Activated CD8-positive, alpha-beta memory T cell treated with anti-CD3 and anti-CD28 coated beads, Interleukin-2, amount 50 U/mL, for 24 hours (primary cell): ENCODE results near the gene COPE.

Experiments used
- DNase-seq: peaks from one replicate; pipeline ENCODE4 v3.0.0-alpha.2; 2020; ENCODE audit errors: extremely low read depth

Gene COPE

DNA sequence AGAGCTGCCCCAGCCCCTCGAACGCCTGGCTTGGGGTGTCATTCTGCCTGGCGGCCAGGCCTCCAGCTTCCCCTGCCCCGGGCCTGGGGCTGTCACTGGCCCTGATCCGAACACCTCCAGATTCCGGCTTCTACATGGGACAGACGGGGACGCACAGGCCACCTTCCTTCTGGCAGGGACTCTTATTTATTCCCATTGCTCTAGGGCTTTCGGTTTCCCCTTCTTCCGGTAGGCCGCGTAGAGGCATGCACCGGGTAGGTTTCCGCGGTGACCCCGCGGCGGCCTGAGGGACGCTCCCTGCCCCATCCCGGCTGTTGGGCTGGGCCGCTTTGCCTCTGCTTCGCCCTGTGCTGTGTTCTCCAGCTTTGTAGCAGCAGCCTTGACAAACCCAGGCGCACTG is 51.4 kb downstream of the COPE start:
- DNase-seq, result no peak

GRCh38 chr19:18867199-18867598 is 52.0 kb downstream of the COPE start:
- no peak for DNase-seq

GRCh38 chr19:18866800-18867123 is 52.4 kb downstream of the COPE start:
- DNase-seq, result no peak

GRCh38 chr19:18865973-18866799 is 53.0 kb downstream of the COPE start:
- DNase-seq, result no peak

DNA sequence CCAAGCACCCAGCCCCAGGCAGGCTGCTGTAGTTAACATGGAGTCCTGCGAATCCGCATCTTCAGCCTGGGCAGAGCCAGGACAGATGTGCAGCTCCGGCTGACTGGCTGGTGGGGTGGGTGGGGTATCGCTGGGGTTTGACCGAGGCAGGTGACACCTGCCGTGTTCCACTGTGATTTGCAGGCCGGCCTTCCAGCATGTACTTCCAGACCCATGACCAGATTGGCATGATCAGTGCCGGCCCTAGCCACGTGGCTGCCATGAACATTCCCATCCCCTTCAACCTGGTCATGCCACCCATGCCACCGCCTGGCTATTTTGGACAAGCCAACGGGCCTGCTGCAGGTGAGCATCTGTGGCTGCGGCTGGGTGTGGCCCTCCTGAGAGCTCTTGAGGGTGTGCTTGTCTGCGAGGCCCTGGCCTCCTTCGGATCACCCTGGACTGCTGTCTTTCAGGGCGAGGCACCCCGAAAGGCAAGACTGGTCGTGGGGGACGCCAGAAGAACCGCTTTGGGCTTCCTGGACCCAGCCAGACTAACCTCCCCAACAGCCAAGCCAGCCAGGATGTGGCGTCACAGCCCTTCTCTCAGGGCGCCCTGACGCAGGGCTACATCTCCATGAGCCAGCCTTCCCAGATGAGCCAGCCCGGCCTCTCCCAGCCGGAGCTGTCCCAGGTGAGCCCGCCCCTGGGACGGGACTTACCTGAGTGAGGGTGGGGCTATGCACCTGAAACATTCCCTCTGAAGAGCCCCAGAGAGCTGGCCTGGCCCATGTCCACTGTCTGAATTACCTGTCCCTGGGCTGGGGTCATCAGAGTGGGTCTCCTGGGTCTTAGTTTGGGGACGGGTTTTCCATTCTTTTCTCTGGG is 53.8 kb downstream of the COPE start:
- no peak for DNase-seq

DNA sequence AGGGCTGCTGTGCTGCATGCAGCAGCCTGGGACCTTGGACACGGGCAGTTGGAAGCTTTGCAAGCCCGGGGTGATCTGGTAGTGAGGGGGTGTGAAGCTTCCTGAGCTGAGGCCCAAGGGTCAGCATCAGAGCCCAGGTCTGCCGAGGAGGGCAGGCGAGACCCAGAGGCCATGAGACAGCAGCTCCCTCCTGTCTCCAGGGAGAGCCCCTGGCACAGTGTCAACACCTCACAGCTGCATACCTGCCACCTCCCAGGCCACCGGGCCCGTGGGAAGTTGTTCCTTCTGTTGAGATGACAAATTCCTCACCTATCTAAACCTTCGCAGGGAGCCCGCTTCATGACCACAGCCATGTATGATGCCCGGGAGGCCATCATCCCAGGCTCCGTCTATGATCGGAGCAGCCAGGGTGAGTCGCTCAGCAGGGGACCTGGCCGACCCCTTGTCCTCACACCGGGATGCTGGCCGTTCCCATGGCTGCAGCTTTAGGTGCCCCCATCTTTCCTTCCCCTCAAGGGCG is 55.3 kb downstream of the COPE start:
- DNase-seq, result no peak

GRCh38 chr19:18862976-18863842 is 56.0 kb downstream of the COPE start:
- no peak for DNase-seq

DNA sequence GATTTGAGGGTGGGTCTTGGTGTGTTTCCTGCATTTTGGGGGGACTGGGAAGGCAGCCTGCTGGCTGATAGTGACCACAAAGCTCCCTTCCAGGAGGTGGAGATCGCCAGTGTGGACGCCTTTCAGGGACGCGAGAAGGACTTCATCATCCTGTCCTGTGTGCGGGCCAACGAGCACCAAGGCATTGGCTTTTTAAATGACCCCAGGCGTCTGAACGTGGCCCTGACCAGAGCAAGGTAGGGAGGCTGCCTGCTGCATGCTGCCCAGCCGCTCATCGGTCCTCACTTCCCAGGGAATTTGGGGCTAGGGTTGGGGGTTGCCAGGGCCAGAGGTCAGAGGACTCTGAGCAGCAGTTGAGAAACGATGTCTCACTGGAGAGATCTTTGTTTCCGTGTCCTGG is 57.3 kb downstream of the COPE start:
- no peak for DNase-seq

DNA sequence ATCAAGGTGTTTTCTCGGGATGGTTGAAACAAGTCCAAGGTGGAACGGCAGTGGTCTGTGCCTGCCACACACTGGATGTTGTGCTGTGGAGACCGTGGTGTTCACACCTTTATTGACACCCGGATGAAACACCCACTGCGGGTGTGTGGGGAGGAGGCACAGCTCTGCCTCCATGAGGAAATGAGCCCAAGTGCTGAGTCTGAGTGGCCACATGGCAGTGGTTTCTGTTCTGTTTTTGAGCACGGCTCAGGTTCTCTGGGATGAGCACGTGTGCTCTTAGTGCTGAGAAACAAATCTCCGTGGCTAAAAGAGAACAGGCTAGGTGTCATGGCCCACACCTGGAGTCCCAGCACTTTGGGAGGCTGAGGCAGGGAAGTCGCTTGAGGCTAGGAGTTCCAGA is 58.0 kb downstream of the COPE start:
- no peak for DNase-seq

DNA sequence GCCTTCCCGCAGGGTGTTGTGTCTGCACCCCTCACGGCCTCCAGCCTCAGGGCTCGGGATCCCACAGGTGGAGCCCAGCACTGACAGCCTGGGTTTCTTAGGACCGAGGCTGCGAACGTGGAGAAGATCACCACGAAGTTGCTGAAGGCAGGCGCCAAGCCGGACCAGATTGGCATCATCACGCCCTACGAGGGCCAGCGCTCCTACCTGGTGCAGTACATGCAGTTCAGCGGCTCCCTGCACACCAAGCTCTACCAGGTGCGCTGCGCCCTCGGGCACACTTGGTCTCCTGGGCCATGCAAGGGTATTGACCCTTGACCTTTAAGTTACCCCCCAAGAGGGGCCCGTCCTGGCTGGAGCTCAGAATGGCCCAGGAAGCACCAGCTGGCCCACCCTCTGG is 58.5 kb downstream of the COPE start:
- DNase-seq, result no peak

GRCh38 chr19:18860302-18860700 is 58.9 kb downstream of the COPE start:
- DNase-seq, result no peak

DNA sequence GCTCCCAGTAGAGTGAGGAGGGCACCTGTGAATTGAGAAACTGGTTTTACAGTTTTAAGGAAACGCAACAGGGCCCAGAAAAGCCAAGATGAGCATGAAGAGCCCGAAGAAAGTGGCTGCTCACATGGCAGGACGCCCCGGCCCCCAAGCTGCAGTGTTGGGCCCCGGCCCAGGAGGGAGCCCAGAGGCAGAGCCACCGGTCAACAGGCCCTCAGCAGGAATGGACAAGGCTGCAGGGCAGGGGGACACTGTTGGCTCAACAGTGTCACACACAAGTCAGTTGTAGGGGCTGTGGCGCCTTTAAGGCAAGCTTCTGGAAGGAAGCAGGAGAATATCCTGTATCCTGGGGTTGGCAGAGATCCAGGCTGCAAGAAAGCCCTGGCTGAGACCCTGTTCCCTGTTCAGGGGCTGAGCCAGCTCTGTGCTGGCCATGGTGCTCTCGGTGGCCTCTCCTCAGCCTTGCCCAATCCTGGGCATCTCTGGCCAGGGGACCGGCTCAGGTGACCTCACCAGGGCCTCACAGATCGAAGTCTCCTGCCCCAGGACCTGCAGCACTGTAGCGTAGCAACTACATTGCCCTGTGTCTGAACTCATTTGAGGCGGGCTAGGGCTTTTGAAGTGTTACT is 59.4 kb downstream of the COPE start:
- DNase-seq, result no peak

DNA sequence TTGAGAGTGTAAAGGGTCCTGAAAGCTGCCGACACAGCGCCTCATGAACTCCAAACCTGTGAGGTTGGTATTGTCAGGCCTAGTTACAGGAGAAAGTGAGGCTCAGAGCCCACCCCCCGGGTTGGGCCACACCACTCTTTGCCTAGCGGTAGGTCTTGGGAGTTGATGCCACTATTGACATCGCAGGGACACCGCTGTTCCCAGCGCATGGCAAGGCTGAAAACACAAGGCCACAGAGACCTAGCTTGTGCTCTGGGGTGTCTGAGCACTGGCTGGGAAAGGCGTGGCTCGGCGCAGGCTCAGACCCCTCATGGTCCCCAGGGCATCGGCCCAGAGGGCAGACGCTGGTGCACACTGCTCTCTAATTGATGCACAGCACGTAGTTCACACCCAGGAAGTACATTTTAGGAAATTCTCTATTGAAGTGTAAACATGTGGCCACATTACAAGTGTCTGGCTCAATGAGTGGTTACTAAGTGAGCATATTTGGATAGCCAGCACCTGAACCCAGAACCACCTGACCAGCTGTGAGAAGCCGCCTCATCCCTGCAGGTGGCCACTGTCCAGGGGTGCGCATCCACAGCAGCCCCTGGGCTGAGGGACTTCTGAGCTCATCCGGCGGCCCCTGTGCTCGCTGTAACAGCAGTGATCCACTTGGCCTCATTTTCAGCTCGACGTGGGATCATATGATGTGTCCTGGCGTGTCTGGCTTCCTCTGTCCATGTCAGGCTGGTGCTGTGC is 60.1 kb downstream of the COPE start:
- DNase-seq, result no peak

DNA sequence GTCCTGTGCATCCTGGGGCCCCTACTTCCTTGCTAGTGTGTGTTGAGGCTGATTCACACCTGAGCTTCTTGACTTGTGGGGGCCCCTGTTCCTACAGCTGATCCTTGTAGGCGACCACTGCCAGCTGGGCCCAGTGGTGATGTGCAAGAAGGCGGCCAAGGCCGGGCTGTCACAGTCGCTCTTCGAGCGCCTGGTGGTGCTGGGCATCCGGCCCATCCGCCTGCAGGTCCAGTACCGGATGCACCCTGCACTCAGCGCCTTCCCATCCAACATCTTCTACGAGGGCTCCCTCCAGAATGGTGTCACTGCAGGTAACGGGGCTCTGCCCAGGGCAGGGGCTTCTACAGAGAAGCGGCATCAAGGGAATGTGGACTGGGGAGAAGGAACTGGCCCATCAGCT is 62.0 kb downstream of the COPE start:
- DNase-seq, result no peak

- DNase-seq, result no peak
Observed at GRCh38 chr19:18856385-18857126, 62.6 kb downstream of the COPE start.

DNA sequence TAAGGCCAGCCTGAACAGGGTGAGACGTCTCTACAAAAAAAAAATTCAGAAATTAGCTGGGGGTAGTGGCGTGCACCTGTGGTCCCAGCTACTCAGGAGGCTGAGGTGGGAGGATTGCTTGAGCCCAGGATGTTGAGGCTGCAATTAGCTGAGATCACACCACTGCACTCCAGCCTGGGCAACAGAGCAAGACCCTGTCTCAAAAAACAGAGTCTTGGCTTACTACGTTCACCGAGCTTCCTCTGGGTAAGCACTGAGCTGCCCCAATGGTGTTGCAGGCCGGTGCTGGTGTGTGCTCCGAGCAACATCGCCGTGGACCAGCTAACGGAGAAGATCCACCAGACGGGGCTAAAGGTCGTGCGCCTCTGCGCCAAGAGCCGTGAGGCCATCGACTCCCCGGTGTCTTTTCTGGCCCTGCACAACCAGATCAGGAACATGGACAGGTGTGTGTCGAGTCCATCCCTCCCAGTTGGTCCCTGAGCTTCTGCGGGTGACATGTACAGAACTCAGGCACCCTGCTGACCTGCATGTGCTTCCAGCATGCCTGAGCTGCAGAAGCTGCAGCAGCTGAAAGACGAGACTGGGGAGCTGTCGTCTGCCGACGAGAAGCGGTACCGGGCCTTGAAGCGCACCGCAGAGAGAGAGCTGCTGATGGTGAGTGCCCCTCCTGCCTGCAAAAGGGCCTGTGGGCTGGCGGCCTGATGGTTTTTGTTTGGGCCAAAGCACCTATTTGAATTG is 63.4 kb downstream of the COPE start:
- DNase-seq, result no peak

DNA sequence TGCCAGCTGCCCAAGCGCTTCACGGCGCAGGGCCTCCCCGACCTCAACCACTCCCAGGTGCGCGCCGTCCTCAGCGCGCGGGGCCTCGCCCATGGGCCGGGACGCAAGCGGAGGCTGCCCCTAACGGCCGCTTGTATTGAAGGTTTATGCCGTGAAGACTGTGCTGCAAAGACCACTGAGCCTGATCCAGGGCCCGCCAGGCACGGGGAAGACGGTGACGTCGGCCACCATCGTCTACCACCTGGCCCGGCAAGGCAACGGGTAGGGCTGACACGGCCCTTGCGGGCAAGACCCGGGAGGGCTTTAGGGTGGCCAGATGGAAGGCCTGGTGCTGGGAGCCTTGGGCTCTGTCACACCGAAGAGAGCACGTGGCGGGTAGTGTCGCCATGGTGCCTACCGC is 64.2 kb downstream of the COPE start:
- DNase-seq, result no peak

DNA sequence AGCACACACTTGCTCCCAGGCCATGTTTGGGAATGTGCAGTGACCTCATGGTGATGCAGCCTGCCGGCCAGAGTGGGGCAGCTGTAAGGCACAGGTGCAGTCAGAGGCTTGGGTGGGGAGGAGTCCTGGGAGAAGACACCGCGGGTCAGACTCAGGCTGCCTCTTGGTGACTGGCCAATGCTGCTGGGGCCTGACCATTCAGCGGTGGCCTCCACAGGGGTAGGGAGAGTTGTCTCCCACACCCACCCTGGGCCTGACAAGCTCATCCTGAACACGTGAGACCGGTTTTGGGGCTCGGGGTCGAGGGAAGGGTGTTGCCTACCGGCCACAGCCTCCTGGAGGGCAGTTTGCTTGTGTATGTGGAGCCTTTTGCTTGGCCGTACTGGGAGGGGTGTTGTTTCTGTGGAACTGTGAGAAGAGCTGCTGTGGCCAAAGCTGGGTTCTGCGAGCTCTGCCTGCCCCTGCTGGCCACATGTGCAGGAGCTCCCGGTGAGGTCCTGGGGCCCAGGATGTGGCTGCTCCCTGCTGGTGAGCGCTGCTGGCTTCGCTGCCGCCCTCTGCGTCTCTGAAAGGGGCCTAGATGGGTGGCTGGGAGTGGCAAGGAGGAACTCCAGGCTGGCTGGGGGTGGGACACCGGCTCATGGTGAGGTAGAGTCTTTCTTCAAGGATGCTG is 65.3 kb downstream of the COPE start:
- no peak for DNase-seq

DNA sequence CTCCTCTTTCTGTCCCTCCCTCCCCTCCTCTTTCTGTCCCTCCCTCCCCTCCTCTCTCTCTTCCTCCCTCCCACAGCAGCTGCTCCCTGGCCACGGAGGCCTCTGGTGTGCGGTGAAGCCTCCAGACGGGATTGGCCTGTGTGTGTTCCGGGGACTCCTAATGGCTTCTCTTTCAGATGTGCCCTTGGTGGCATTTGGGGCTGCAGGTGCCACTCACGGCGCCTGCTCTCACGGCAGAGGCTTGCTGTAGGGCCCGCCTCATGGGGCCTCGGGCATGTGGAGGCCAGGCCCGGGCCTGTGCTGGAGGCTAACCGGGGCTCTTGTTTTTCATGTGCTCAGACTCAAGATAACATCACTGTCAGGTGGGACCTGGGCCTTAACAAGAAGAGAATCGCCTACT is 66.5 kb downstream of the COPE start:
- DNase-seq, result no peak
